PC-3 (cell line): ENCODE results near the gene DCHS1. TPM values are rescaled to one million over a fixed set of nuclear protein-coding genes. Genes with fewer than 3 reads are reported as not detected.
A peak's percentile ranks its signal among the peaks of the same experiment; 100 is the strongest.

Experiments
- ATAC-seq: fragments of 200-7000 bp; cut with Tn5 transposase; 2 replicates; pipeline ENCODE4 v1.9.1; 2020; ENCODE audit warnings: mild to moderate bottlenecking, moderate library complexity
- BruUV-seq: library from RNA; stranded (reverse); fragments of 400-500 nt; replicated peaks from 2 replicates; lab custom pipeline; 2021; lab: Mats Ljungman, UMichigan
- CTCF ChIA-PET: fragments of 300-600 bp; sonication (Branson Sonifier 250); formaldehyde crosslinking; loops from one replicate; lab custom pipeline; 2022; ENCODE audit warnings: antibody characterized with exemption; lab: Charles Lee
- POLR2A ChIA-PET: fragments of 300-600 bp; sonication (Branson Sonifier 250); formaldehyde crosslinking; loops from one replicate; lab custom pipeline; 2022; ENCODE audit warnings: antibody characterized with exemption; ENCODE audit not compliant: unreplicated experiment; lab: Charles Lee
- DNase-seq: peaks from one replicate; pipeline ENCODE4 v3.0.0-alpha.2; 2015
- H2AFZ ChIP-seq: fragments of 300-600 bp; sonication (generic); 2 replicates; pipeline ENCODE4 v1.6.0; 2016; ENCODE audit warnings: antibody characterized with exemption, low read length
- H3F3A ChIP-seq: fragments of 300-600 bp; sonication (generic); one replicate; pipeline ENCODE4 v1.6.0; 2017; ENCODE audit warnings: antibody characterized with exemption, low read length, control low read depth, mild to moderate bottlenecking; ENCODE audit not compliant: unreplicated experiment
- H3K27ac ChIP-seq: fragments of 300-600 bp; sonication (generic); 2 replicates; pipeline ENCODE4 v1.5.1; 2016; ENCODE audit warnings: mild to moderate bottlenecking, low read length
- H3K27me3 ChIP-seq: fragments of 300-600 bp; sonication (generic); 2 replicates; pipeline ENCODE4 v1.6.1; 2016; ENCODE audit warnings: low read length, mixed read lengths
- H3K36me3 ChIP-seq: fragments of 300-600 bp; sonication (generic); 2 replicates; pipeline ENCODE4 v1.6.1; 2016; ENCODE audit warnings: low read depth, mixed run types, low read length, mixed read lengths
- H3K4me1 ChIP-seq: fragments of 300-600 bp; sonication (generic); 2 replicates; pipeline ENCODE4 v1.5.1; 2016; ENCODE audit warnings: low read length; ENCODE audit not compliant: insufficient read depth
- H3K4me2 ChIP-seq: fragments of 300-600 bp; sonication (generic); 2 replicates; pipeline ENCODE4 v1.6.0; 2016; ENCODE audit warnings: low read length
- H3K4me3 ChIP-seq: fragments of 300-600 bp; sonication (generic); 2 replicates; pipeline ENCODE4 v1.5.1; 2016; ENCODE audit warnings: mild to moderate bottlenecking, low read length, mixed read lengths
- H3K79me2 ChIP-seq: fragments of 300-600 bp; sonication (generic); 2 replicates; pipeline ENCODE4 v1.6.1; 2017; ENCODE audit warnings: low read length, mixed read lengths
- H3K9ac ChIP-seq: fragments of 300-600 bp; sonication (generic); 2 replicates; pipeline ENCODE4 v1.6.0; 2016; ENCODE audit warnings: mild to moderate bottlenecking, low read length
- H3K9me2 ChIP-seq: fragments of 300-600 bp; sonication (generic); replicated peaks from 2 replicates; pipeline ENCODE4 v1.6.1; 2016; ENCODE audit warnings: mixed run types, low read length, mixed read lengths
- H3K9me3 ChIP-seq: fragments of 300-600 bp; sonication (generic); 2 replicates; pipeline ENCODE4 v1.6.1; 2016; ENCODE audit warnings: low read length, mixed read lengths
- H4K20me1 ChIP-seq: fragments of 300-600 bp; sonication (generic); 2 replicates; pipeline ENCODE4 v1.6.1; 2016; ENCODE audit warnings: low read length, mixed read lengths
- EZH2 ChIP-seq: fragments of 300-600 bp; sonication (generic); IDR thresholded peaks from one replicate; pipeline ENCODE4 v1.6.1; 2017; ENCODE audit warnings: antibody characterized with exemption, mild to moderate bottlenecking, low read length; ENCODE audit not compliant: unreplicated experiment
- EZH2phosphoT487 ChIP-seq: fragments of 300-600 bp; sonication (generic); IDR thresholded peaks from 2 replicates; pipeline ENCODE4 v1.6.1; 2018; ENCODE audit warnings: mild to moderate bottlenecking, antibody characterized with exemption, low read length, borderline replicate concordance
- intact Hi-C: fragments of 100-400 bp; cut with micrococcal nuclease; formaldehyde crosslinking; loops from 2 replicates; pipeline ENCODE4 v1.9.0; 2023
- total RNA-seq: library from RNA; depleted of rRNA; stranded (reverse); fragments of >200 nt; gene quantifications from 2 replicates; pipeline ENCODE4 v1.2.3, GENCODE V29; 2014
- TF ChIP-seq, protein P1 (sequence below): fragments of 300-600 bp; sonication (generic); conservative IDR thresholded peaks from 2 replicates; pipeline ENCODE4 v1.5.1; 2017; ENCODE audit warnings: antibody characterized with exemption, low read depth, mild to moderate bottlenecking, low read length

Gene DCHS1
- total RNA-seq, 1 experiment from 2014 or later = under 0.01 TPM

DNA sequence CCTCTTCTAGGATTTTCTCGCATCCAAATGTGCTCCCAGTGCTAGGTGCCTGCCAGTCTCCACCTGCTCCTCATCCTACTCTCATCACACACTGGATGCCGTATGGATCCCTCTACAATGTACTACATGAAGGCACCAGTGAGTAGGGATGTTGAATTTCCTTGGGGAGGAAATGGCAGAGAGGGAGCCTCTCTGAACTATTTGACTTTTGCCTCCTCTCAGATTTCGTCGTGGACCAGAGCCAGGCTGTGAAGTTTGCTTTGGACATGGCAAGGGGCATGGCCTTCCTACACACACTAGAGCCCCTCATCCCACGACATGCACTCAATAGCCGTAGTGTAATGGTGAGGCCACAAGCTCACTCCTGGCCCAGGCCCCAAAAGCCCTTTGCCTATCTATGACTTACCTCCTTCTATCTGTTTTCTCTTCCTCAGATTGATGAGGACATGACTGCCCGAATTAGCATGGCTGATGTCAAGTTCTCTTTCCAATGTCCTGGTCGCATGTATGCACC, 46.0 kb downstream of the DCHS1 start:
- Histone ChIP-seq H2AFZ (no peak overlapping the region), H3K4me1 (peaks cover 43% of the 10 kb centered on the region), H3K4me2 (no peak overlapping the region), H3K9me3 (no peaks in the 10 kb centered on the region), H3K79me2 (peaks cover 46% of the 10 kb centered on the region), H3K9me2 (no peaks in the 10 kb centered on the region), H3F3A (peaks cover 5% of the 10 kb centered on the region), H3K4me3 (no peak overlapping the region), H3K9ac (no peak overlapping the region), H3K27ac (no peak overlapping the region), H4K20me1 (no peaks in the 10 kb centered on the region), H3K36me3 (peaks cover 25% of the 10 kb centered on the region; the same call in 1 of the 2 replicates), H3K27me3 (no peaks in the 10 kb centered on the region)
- CTCF ChIA-PET = no interaction called here
- DNase-seq = no peak
- POLR2A ChIA-PET = no interaction called here
- ATAC-seq = no peak
- intact Hi-C loops = loop anchor here (5.0 to 10.0 kb wide), 2 partner anchors 58 to 235 kb away; no protein-coding TSS in a partner anchor
- no peak for TF ChIP-seq EZH2
- TF ChIP-seq, protein P1, sequence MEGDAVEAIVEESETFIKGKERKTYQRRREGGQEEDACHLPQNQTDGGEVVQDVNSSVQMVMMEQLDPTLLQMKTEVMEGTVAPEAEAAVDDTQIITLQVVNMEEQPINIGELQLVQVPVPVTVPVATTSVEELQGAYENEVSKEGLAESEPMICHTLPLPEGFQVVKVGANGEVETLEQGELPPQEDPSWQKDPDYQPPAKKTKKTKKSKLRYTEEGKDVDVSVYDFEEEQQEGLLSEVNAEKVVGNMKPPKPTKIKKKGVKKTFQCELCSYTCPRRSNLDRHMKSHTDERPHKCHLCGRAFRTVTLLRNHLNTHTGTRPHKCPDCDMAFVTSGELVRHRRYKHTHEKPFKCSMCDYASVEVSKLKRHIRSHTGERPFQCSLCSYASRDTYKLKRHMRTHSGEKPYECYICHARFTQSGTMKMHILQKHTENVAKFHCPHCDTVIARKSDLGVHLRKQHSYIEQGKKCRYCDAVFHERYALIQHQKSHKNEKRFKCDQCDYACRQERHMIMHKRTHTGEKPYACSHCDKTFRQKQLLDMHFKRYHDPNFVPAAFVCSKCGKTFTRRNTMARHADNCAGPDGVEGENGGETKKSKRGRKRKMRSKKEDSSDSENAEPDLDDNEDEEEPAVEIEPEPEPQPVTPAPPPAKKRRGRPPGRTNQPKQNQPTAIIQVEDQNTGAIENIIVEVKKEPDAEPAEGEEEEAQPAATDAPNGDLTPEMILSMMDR = no peak
- TF ChIP-seq EZH2phosphoT487 = no peak
- BruUV-seq = TSS peak; percentile 0

DNA sequence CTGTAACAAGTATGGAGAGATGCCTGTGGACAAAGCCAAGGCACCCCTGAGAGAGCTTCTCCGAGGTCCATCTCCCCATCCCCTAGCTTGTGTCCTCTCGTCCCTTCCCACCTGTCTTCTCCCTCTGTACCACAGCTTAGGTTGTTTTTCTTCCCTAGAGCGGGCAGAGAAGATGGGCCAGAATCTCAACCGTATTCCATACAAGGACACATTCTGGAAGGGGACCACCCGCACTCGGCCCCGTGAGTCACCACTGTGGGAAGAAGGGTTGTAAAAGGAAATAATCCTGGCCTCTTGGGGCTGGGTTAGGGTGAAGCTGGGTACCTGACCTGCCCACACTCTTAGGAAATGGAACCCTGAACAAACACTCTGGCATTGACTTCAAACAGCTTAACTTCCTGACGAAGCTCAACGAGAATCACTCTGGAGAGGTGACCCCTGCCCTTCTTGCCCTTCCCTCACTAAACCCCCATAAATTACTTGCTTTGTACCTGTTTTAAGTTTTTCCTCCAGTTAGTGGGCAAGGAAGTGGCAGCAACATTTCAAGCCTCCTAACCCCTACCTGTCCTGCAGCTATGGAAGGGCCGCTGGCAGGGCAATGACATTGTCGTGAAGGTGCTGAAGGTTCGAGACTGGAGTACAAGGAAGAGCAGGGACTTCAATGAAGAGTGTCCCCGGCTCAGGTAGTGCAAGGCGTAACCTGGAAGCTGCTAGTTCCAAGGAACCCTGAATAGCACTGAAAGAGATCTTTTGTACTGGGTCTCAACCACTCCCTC, 46.7 kb downstream of the DCHS1 start:
- Histone ChIP-seq H3K4me2 (no peak overlapping the region), H3K9me2 (no peaks in the 10 kb centered on the region), H2AFZ (no peak overlapping the region), H3K79me2 (peaks cover 53% of the 10 kb centered on the region), H3K4me3 (no peak overlapping the region), H3K9me3 (no peaks in the 10 kb centered on the region), H3K36me3 (peaks cover 25% of the 10 kb centered on the region; the same call in 1 of the 2 replicates), H4K20me1 (no peaks in the 10 kb centered on the region), H3K9ac (no peak overlapping the region), H3F3A (peaks cover 5% of the 10 kb centered on the region), H3K4me1 (peaks cover 44% of the 10 kb centered on the region), H3K27ac (no peak overlapping the region), H3K27me3 (no peaks in the 10 kb centered on the region)
- ATAC-seq (no peak), DNase-seq (no peak)
- POLR2A ChIA-PET = no interaction called here
- intact Hi-C loops = loop anchor here (10.0 kb wide), 1 partner anchor 234 kb away; no protein-coding TSS in a partner anchor
- BruUV-seq = no TSS peak
- TF ChIP-seq, protein P1 = no peak
- TF ChIP-seq EZH2 = no peak
- CTCF ChIA-PET = no interaction called here

DNA sequence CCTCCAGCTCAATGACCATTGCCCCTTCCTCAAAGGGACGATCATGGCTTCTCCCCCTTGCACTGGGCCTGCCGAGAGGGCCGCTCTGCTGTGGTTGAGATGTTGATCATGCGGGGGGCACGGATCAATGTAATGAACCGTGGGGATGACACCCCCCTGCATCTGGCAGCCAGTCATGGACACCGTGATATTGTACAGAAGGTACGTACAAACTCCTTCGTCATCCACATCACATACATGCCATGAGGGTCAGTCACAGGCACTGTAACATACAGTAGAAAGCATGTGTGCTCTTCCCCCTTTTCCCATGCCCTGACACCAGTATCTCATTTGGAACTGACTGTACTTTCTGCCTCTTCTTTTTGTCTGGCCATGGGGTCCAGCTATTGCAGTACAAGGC, 47.6 kb downstream of the DCHS1 start:
- Histone ChIP-seq H3K9me2 (no peaks in the 10 kb centered on the region), H3K27ac (no peak overlapping the region), H3K9me3 (no peaks in the 10 kb centered on the region), H3K36me3 (peaks cover 25% of the 10 kb centered on the region; the same call in 1 of the 2 replicates), H4K20me1 (no peaks in the 10 kb centered on the region), H3K4me3 (no peak overlapping the region), H3K79me2 (peaks cover 60% of the 10 kb centered on the region), H2AFZ (no peak overlapping the region), H3F3A (peaks cover 5% of the 10 kb centered on the region), H3K27me3 (no peaks in the 10 kb centered on the region), H3K4me2 (no peak overlapping the region), H3K9ac (no peak overlapping the region), H3K4me1 (peaks cover 43% of the 10 kb centered on the region)
- ChIA-PET POLR2A (no interaction called here), CTCF (no interaction called here)
- DNase-seq (no peak), ATAC-seq (no peak)
- BruUV-seq = no TSS peak
- TF ChIP-seq, protein P1 = no peak
- no peak for TF ChIP-seq EZH2phosphoT487
- no peak for TF ChIP-seq EZH2
- intact Hi-C loops = loop anchor here (10.0 kb wide), 1 partner anchor 233 kb away; no protein-coding TSS in a partner anchor
